Stimulated activated naive CD8-positive, alpha-beta T cell treated with anti-CD3 and anti-CD28 coated beads, Interleukin-15, Interleukin-2, amounts not matched to agents 100 ng/mL and 50 ng/mL, for 24 hours (primary cell): ENCODE data around the gene CYB5R3.

Source experiments
- H3K27ac Mint-ChIP-seq: one replicate; pipeline ENCODE4 v1.8.0; 2021; ENCODE audit warnings: mild to moderate bottlenecking, mixed read lengths
- H3K27me3 Mint-ChIP-seq: one replicate; pipeline ENCODE4 v1.8.0; 2021; ENCODE audit warnings: mixed read lengths
- H3K36me3 Mint-ChIP-seq: one replicate; pipeline ENCODE4 v1.8.0; 2021; ENCODE audit warnings: low read depth, mixed read lengths
- H3K4me1 Mint-ChIP-seq: one replicate; pipeline ENCODE4 v1.8.0; 2021; ENCODE audit warnings: low read depth, mixed read lengths
- H3K4me3 Mint-ChIP-seq: one replicate; pipeline ENCODE4 v1.8.0; 2021; ENCODE audit warnings: mild to moderate bottlenecking, mixed read lengths
- H3K9me3 Mint-ChIP-seq: one replicate; pipeline ENCODE4 v1.8.0; 2021; ENCODE audit warnings: mixed read lengths

The CYB5R3 gene

DNA sequence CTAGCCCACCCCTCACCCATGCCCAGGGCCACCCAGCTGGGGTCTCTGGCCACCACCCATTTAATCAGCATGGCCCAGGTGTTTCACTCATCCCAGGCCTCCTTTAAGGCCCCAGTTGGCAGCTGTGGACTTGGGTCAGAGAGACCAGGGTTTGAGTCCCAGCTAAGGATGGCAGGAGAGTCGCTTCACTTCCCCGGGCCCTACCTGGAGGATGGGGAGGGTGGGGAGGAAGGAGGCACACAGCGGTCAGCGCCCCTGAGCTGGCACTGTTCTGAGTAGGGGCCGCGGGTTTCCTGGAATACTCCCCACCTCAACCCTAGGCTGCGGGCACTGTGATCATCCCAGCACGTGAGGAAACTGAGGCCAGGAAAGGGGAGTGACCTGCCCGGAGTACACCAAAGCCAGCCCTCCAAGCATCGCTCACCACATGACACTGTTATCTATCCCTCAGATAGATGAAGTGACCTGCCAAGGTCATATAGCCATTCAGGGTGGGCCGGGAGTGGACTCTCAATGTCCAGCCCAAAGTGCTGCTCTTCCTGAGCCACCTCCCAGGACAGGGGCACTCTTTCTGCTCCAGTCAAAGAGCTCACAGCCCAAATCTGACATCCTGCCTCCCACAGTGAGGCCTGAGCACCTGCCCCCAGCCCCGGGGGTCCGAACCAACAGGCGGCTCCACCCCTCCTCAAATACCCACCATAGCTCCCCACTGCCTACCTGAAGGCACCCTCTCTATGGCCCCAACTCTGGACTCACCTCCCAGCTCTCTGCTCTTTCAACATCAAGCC, 5.4 kb downstream of the CYB5R3 start:
- Mint-ChIP-seq H3K9me3 (no peaks in the 10 kb centered on the region), H3K4me1 (peaks cover 45% of the 10 kb centered on the region), H3K36me3 (peaks cover 4% of the 10 kb centered on the region), H3K27ac (no peak overlapping the region), H3K4me3 (no peak overlapping the region), H3K27me3 (no peaks in the 10 kb centered on the region)

DNA sequence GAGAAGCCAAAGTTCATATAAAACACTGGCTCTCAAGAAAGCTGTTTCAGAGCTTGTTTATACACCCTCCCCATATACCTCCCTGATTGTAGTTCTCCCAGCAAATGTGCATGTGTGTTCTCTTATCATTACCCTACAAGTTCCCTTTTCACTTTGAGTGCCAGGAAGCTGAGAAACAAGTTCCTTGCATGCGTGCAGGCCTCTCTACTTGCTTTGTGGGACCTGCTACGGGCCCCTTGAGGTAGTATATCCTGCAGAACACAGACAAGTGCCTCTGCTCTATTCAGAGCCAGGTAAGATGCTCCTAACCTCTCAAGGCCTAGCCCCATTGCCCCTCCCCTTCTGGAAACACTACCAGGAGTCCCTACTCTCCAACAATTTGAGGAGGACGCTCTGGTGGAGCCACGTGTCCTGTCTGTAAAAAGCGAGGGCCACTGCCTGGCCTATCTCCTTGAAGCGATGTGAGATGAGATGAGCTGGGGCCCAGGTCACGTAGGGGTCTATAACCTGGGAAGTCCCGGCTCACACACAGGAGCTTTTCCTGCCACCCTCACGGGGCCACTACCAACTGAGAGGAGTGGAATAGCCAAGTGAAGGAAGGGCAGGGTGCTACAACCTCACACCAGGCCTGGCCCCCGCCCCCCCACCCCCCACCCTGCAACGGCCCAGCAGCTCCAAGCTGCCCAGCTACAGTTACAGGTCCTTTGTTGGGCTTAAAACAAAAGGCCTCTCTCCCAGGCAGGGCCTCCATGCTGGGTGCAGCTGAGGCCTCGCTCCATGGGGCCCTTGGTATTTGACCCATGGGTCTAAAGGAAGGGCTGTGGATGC, 6.2 kb downstream of the CYB5R3 start:
- Mint-ChIP-seq H3K27ac (no peak overlapping the region), H3K4me3 (no peak overlapping the region), H3K9me3 (no peaks in the 10 kb centered on the region), H3K4me1 (peaks cover 41% of the 10 kb centered on the region), H3K36me3 (no peaks in the 10 kb centered on the region), H3K27me3 (no peaks in the 10 kb centered on the region)

DNA sequence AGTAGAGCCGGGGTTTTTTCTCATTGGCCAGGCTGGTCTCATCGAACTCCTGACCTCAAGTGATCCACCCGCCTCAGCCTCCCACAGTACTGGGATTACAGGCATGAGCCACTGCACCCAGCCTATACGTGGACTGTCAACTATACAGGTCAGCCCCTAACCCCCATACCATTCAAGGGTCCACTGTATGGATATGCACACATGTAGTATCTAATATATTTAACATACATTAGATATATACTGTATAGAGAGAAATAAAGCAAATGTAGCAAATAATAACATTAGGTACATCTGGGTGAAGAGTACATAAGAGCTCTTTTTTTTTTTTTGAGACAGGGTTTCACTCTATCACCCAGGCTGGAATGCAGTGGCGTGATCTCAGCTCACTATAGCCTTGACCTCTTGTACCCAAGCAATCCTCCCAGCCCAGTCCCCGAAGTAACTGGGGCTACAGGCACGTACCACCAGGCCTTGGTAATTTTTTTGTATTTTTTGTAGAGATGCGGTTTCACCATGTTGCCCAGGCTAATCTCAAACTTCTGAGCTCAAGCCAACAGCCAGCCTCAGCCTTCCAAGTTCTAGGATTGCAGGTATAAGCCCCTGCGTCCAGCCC, 7.3 kb downstream of the CYB5R3 start:
- Mint-ChIP-seq H3K9me3 (no peaks in the 10 kb centered on the region), H3K4me3 (no peak overlapping the region), H3K36me3 (no peaks in the 10 kb centered on the region), H3K27ac (no peak overlapping the region), H3K27me3 (no peaks in the 10 kb centered on the region), H3K4me1 (peaks cover 29% of the 10 kb centered on the region)

DNA sequence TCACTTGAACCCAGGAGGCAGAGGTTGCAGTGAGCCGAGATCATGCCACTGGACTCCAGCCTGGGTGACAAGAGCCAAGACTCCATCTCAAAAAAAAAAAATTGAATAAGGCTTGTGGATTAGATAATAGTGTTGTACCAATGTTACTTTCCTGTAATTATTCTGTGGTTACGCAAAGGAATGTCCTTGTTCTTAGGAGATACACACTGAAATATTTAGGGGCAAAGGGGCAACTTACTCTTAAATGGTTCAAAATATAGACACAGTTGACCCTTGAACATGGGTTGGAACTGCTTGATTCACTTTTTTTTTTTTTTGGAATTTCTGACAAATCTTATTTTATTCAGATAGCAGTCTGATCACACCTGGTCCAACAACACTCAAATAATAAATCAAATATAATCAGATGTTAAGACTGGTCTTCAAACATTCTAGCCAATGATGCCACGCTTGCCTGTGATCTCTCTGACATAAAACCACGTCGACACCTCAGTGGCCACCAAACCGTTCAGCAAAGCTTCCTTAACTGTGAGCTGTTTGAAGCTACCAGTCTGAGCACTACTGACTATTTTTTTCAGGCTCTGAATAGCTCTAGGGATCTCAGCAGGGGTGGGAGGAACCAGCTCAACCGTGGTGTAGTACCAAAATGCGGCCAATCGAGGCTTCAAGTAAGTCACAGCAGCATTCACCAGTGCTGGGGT, 9.5 kb downstream of the CYB5R3 start:
- Mint-ChIP-seq H3K27me3 (no peaks in the 10 kb centered on the region), H3K4me1 (peaks cover 20% of the 10 kb centered on the region), H3K27ac (no peak overlapping the region), H3K36me3 (peaks cover 8% of the 10 kb centered on the region), H3K9me3 (no peaks in the 10 kb centered on the region), H3K4me3 (no peak overlapping the region)

DNA sequence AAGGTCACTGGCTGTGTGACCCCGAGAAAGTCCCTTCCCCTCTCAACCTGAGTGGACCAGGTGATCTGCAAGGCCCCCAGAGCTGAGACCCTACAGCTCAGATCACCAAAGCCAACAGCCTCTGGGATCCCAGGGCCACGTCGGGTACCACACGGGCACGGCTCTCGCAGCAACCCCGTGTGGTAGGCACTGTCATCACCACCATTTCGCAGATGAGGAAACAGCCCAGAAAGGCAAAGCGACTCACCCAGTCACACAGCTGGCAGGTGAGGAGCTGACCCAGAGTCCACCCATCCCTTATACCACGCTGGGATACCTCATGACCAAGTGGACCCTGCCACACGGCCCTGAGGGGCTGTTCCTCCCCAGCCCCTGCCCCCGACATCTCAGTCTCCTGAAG, 11.6 kb downstream of the CYB5R3 start:
- Mint-ChIP-seq H3K9me3 (no peaks in the 10 kb centered on the region), H3K4me1 (peaks cover 13% of the 10 kb centered on the region), H3K27ac (no peak overlapping the region), H3K36me3 (peaks cover 8% of the 10 kb centered on the region), H3K4me3 (no peak overlapping the region), H3K27me3 (no peaks in the 10 kb centered on the region)

DNA sequence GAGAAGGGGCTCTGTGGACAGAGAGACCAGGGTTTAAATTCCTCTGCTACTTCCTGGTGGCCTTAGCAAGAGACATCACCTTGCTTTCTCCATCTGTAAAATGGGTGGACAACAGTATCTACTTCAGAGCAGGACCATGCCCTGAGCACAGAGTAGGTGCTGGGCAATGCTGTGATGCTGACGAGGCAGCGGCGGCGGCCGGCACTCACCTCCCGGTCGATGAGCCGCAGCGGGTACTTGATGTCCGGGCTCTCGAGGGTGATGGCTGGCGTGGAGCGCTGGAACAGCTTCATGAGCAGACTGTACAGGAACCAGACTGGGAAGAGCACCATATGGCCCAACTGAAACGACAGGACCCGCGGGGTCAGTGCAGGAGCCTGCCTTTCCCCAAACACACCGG, 12.7 kb downstream of the CYB5R3 start:
- Mint-ChIP-seq H3K27me3 (no peaks in the 10 kb centered on the region), H3K36me3 (peaks cover 13% of the 10 kb centered on the region), H3K9me3 (no peaks in the 10 kb centered on the region), H3K27ac (no peak overlapping the region), H3K4me3 (no peak overlapping the region), H3K4me1 (peaks cover 13% of the 10 kb centered on the region)

DNA sequence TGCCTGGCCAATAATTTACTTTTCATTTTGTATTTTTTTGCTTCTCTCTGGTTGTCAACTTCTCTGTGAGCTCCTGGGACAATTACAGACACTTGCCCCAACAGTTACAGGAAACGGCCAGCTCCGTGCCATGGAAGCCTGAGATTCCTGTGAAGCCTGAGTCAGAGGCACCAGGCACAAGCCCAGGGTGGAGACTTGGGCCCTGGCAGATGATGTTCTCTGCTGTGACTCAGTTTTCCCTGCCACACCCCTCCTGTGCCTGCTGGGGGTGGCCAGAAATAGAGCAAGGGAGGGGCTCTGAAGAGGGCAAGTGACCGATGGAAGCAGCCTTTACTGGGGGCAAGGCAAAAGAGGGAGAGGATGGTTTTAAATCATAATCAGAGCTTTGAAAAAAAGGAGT, 13.7 kb downstream of the CYB5R3 start:
- Mint-ChIP-seq H3K4me3 (no peak overlapping the region), H3K9me3 (no peaks in the 10 kb centered on the region), H3K27ac (peak overlapping the region; percentile 61), H3K27me3 (no peaks in the 10 kb centered on the region), H3K36me3 (peaks cover 13% of the 10 kb centered on the region), H3K4me1 (peaks cover 13% of the 10 kb centered on the region)

DNA sequence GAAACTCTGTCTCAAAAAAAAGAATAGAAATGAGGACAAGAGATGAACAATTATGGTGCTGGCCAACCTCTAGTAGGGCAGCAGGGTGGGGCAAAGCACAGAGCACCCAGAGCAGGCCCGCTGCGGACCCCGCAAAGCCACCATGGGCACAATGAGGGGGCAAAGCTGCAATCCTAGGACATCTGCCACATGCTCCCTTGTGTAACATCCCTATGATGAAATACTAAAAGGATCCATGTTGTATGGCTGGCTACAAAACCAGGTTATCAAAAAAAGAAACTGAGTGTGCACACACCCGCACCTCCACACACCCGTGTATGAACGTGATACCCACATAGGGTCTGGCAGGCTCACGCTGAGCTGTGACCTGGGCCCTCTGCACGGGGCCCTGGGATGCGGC, 16.2 kb downstream of the CYB5R3 start:
- Mint-ChIP-seq H3K27ac (no peak overlapping the region), H3K4me1 (peaks cover 9% of the 10 kb centered on the region), H3K9me3 (no peaks in the 10 kb centered on the region), H3K36me3 (peaks cover 17% of the 10 kb centered on the region), H3K27me3 (no peaks in the 10 kb centered on the region), H3K4me3 (no peak overlapping the region)

DNA sequence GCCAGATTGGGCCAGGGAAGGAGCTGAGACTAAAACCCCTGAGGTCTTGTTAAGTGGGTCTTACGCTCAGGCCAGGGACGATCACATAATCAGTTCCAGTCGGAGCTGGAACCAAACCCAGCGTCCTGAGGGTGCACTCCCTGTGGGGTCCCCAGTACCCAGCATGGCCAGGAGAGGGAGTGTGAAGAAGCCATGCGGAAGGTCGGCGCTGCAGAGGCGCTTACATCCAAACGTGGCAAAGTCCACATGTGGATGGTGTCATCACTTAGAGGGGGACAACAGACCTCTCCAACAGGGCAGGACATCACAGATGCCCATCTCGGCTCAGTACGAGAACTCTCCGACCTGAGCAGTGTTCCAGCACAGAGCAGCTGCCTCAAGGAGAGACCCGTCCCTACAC, 17.1 kb downstream of the CYB5R3 start:
- Mint-ChIP-seq H3K27ac (no peak overlapping the region), H3K27me3 (no peaks in the 10 kb centered on the region), H3K9me3 (no peaks in the 10 kb centered on the region), H3K4me3 (no peak overlapping the region), H3K36me3 (peaks cover 17% of the 10 kb centered on the region), H3K4me1 (peaks cover 9% of the 10 kb centered on the region)

DNA sequence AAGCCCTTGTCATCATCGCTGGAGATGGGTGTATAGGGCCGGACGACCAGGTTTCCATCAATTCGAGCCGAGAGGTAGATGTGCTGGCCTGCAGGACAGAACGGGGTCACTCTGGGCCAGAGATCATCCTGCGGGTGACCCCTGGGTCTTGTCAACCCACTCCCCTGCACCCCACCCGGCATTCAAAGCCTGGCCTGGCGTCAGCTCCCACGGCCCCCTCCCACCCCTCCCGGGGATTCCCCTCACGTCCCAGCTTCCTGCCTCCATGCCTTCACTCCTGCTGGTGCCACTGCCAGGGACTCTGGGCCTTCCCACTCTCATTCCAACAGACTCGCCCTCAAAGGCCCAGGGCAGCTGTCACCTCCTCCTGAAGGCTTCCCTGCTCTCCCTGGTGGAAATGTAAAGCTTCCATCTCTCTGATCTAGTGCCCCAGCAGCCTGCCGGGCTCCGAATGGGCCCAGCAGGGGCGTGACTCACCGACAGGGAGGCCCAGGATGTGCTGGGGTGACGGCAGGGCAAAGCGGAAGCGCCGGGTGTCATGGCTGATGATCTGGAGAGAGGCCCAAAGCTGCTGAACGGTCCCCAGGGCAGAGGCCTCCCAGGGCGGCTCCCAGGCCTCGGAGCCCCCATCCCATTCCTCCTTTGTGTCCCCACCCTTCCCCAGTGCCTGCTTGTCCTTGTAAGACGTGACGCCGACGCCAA, 18.1 kb downstream of the CYB5R3 start:
- Mint-ChIP-seq H3K4me3 (no peak overlapping the region), H3K27ac (no peak overlapping the region), H3K9me3 (no peaks in the 10 kb centered on the region), H3K27me3 (no peaks in the 10 kb centered on the region), H3K36me3 (peaks cover 23% of the 10 kb centered on the region), H3K4me1 (peaks cover 7% of the 10 kb centered on the region)

DNA sequence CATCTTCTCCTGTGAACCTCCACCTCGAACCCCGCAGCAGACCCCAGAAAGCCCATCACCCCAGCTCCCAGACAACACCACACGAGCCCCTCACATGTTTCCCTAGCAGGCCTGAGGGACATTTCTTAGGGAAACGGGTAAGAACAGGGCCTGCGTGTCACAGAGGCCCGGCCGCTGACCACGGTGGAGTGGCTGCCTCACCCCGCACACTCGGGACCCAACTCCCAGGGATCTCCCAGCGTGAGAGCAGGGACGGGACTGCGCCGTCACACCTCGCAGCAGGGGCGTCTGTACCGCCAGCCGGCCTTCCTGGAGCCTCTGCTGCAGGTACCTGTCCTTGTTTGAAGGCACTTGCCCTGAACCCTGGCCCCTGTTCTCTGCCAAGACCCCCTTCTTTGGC, 19.0 kb downstream of the CYB5R3 start:
- H3K9me3 Mint-ChIP-seq, result no peaks in the 10 kb centered on the region
- H3K36me3 Mint-ChIP-seq, result peaks cover 19% of the 10 kb centered on the region
- H3K4me1 Mint-ChIP-seq, result no peaks in the 10 kb centered on the region
- H3K27me3 Mint-ChIP-seq, result no peaks in the 10 kb centered on the region
- H3K4me3 Mint-ChIP-seq, result no peak overlapping the region
- H3K27ac Mint-ChIP-seq, result no peak overlapping the region

DNA sequence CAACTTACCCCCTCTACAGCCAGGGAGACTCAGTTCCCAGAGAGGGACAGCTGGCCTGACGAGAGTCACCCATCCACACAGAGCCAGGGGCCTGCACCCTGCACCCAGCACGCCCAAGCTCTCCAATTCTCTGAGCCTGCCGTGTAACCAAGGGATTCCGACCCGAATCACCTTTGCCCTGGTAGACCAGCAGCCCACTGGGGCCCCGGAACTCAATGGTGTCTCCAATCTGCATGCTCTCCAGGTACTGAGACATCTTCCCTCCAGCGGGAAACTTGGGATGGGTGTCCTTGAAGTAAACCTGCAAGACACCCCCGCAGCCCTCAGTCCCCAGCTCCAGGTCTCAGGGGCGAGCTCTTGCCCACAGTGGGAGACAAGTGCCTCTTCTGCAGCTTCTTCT, 21.2 kb downstream of the CYB5R3 start:
- Mint-ChIP-seq H3K27ac (no peak overlapping the region), H3K4me3 (no peak overlapping the region), H3K4me1 (no peaks in the 10 kb centered on the region), H3K36me3 (peaks cover 20% of the 10 kb centered on the region), H3K27me3 (no peaks in the 10 kb centered on the region), H3K9me3 (no peaks in the 10 kb centered on the region)

DNA sequence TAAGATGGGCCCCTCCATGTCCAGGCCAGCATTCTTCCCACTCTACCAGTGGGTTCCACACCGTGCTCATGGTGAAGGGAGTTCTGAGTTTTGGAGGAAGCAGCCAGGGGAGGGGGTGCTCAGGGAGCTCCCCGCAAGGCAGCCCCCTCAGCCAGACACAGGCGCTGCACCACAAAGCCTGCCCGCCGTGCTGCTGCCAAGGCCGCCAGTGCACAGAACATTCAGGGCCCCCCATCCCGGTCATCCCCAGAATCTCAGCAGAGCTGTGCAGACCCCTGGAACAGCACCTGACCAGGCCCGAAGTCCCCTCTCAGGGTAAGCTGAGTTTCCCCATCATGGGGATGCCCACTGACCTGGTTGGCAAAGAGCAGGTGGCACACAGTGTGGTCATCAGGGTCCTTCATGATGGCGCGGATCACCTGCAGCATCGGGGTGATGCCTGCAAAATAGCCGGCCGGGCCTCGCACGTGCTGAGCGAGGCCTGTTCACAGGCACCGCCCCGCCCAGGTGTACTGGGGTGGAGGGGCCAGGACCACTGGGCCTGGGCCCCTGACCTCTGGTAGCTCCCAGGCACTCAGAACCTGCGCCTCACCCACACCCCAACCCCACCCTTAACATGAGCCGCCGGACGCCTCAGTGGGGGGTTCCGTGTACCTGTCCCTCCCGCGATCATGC, 22.1 kb downstream of the CYB5R3 start:
- Mint-ChIP-seq H3K36me3 (peaks cover 16% of the 10 kb centered on the region), H3K9me3 (no peaks in the 10 kb centered on the region), H3K4me3 (no peak overlapping the region), H3K27ac (no peak overlapping the region), H3K27me3 (no peaks in the 10 kb centered on the region), H3K4me1 (no peaks in the 10 kb centered on the region)

DNA sequence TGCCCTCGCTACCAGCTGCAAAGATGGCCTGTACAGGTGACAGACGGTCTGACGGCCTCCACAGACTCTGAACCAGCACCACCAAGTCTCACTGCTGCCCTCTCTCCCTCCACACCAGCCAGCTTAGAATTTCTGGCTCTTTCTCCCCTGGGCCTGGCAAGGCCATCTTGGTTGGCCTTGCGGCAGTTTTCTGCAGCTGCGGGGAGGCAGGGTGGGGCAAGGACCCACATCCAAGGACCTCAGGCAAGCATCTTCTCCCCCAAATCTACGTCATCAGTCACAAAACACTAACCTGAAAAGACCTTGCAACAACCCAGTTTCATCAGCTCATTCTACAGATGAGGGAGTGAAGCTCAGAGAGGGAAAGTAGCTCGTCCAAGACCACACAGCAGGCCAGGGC, 22.8 kb downstream of the CYB5R3 start:
- no peaks in the 10 kb centered on the region for H3K9me3 Mint-ChIP-seq
- peaks cover 16% of the 10 kb centered on the region for H3K36me3 Mint-ChIP-seq
- no peaks in the 10 kb centered on the region for H3K4me1 Mint-ChIP-seq
- no peak overlapping the region for H3K4me3 Mint-ChIP-seq
- H3K27ac Mint-ChIP-seq, result no peak overlapping the region
- no peaks in the 10 kb centered on the region for H3K27me3 Mint-ChIP-seq
